Omental fat pad (tissue), 4 donors: ENCODE measurements around the gene IMP4. TPM values are rescaled to one million over a fixed set of nuclear protein-coding genes. Genes with fewer than 3 reads are reported as not detected.

Experiments used
- ATAC-seq: fragments of 150-250 bp; one replicate; pipeline ENCODE4 v1.9.1; 2016; ENCODE audit warnings: mild to moderate bottlenecking, moderate library complexity; ENCODE audit not compliant: low FRiP score
- DNase-seq: peaks from one replicate; pipeline ENCODE4 v3.0.0-alpha.2; 2019; ENCODE audit warnings: low spot score
- total RNA-seq, 4 donors: library from RNA; depleted of rRNA; stranded (reverse); fragments of >200 nt; gene quantifications; one replicate each; pipeline ENCODE4 v1.1.0, GENCODE V29; 2016
- TF ChIP-seq, protein P1 (sequence below), 3 donors: fragments of 450-650 bp; IDR thresholded peaks; one replicate each; pipeline ENCODE4 v1.5.1; 2016 to 2017; ENCODE audit warnings: antibody characterized with exemption in 3 of 3, mild to moderate bottlenecking in 3 of 3, moderate library complexity in 2 of 3

The IMP4 gene
- total RNA-seq, 4 donors from 2014 or later = 102 to 221 (median 130) TPM

- DNase-seq (no peak), ATAC-seq (no peak)
- TF ChIP-seq, protein P1, sequence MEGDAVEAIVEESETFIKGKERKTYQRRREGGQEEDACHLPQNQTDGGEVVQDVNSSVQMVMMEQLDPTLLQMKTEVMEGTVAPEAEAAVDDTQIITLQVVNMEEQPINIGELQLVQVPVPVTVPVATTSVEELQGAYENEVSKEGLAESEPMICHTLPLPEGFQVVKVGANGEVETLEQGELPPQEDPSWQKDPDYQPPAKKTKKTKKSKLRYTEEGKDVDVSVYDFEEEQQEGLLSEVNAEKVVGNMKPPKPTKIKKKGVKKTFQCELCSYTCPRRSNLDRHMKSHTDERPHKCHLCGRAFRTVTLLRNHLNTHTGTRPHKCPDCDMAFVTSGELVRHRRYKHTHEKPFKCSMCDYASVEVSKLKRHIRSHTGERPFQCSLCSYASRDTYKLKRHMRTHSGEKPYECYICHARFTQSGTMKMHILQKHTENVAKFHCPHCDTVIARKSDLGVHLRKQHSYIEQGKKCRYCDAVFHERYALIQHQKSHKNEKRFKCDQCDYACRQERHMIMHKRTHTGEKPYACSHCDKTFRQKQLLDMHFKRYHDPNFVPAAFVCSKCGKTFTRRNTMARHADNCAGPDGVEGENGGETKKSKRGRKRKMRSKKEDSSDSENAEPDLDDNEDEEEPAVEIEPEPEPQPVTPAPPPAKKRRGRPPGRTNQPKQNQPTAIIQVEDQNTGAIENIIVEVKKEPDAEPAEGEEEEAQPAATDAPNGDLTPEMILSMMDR (IDR thresholded peaks at IDR 0.05) = no peak
Observed at GRCh38 chr2:130377491-130377890, 34.8 kb downstream of the IMP4 start.

DNA sequence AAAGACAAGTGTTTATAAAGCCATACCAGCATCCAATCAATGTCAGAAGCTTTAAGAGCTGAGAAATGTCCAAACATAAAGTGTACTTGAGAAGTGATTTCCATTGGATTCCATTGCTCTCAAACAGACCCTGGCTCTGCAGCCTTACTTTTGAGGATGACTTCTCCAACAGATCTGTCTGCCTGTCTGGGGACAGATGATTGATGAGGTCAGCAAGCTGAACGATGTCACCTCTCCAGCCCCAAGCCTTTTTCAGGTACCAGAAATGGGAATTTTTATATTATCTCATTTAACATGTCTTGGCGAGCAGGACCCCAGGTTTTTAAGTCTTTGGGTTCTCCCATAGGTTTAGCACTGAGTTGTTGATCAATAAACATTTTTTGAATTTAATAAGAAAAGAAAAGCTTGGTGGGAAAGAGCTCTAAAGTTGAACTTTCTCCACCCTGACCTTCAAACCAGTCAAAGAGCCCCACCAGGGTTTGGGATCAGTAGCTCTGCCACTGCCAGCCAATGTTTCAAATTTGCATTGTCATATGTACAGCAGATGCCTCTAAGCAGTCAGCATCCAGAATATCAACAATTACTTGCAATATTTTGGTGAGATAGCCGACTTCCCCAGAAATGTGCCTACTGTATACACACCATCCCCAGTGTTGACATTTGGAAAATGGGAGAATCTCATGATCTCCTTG lies 35.7 kb downstream of the IMP4 start:
- DNase-seq (no peak), ATAC-seq (no peak)
- TF ChIP-seq, protein P1 (IDR thresholded peaks at IDR 0.05) = no peak

- ATAC-seq (no peak), DNase-seq (no peak)
- TF ChIP-seq, protein P1 (IDR thresholded peaks at IDR 0.05) = no peak
Observed at GRCh38 chr2:130378898-130379214, 36.2 kb downstream of the IMP4 start.

DNA sequence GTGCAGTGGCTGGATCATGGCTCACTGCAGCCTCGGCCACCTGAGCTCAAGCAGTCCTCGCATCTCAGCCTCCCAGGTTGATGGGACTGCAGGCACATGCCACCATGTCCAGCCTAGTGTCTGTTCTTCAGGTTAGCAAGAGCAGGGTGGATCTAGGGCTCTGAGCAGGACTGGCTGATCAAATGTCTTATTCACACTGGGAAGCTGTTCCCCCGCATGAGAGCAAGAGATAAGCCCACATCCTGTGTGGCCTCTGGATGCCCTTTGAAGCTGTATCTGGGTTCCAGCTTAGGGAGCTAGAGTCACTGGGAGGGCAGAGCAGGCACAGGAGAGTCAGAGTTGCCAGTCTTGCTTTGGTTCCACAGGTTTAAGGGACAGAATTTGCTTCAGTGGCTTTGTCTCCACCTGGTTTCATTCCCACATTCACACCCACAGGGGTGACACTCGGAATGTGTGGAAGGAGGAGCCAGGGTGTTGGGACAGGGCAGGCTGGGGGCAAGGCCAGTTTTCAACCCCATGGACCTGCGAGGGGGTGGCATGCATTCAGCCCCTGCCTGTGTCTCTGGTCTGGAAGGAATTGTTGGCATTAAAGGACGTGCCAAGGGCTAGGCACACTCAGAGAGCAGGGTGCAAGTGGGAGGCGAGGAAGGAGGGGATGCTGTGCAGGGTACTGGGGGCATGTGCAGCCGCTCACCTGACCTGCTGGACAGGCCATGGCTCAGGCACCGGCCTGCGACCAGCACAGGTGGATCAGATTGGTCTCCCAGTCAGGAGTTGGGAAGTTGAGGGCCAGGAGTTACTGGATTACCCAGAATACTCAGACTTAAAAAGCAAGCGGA lies 37.6 kb downstream of the IMP4 start:
- TF ChIP-seq, protein P1 (IDR thresholded peaks at IDR 0.05) = no peak
- ATAC-seq = no peak
- DNase-seq = no peak

DNA sequence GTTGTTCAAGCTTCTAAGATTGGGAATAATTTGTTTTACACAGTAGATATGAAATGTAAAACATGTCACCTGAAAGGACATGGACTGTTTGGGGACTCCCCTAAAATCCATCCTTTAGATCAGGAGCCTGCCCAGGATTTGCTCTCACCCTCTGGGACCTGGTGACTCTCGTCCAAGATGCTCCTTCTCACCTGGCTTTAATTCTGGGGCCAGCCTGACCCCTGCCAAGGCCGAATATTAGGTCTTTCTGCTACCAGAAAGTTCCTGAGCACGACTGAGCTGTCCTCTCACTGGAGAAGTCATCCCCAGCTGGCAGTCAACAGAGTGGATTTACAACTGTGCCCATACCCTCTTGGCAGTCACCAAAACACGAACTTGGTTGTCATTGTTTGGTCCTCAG lies 38.4 kb downstream of the IMP4 start:
- ATAC-seq (no peak), DNase-seq (no peak)
- TF ChIP-seq, protein P1 (IDR thresholded peaks at IDR 0.05) = no peak

DNA sequence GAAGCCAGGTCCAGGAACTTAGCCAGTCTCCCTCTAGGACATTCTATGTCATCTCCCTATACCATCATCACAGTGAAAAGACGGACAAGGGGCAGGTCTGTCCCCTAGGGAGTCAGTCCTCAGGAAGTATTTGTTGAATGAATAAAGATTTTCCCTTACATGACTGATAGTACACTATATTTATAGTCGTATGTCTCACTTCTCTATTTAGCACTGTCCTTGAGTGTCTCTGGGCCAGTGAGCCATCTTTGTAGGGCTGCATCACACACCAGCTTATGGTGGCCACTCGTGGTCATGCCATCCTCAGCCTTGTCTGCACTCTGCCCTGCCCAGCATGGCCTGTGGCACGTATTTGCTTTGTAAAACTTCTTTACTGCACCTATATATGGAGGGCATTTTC lies 38.9 kb downstream of the IMP4 start:
- no peak for ATAC-seq

More for the DNA sequence above, 38.9 kb downstream of the IMP4 start:
- DNase-seq = no peak
- TF ChIP-seq, protein P1 (IDR thresholded peaks at IDR 0.05) = no peak
